ENCODE measurements around the gene PTPRN2. TPM values are rescaled to one million over a fixed set of nuclear protein-coding genes. Genes with fewer than 3 reads are reported as not detected.

The PTPRN2 gene
- polyA plus RNA-seq, 1 donor from 2014 or later: 1.6 TPM

DNA sequence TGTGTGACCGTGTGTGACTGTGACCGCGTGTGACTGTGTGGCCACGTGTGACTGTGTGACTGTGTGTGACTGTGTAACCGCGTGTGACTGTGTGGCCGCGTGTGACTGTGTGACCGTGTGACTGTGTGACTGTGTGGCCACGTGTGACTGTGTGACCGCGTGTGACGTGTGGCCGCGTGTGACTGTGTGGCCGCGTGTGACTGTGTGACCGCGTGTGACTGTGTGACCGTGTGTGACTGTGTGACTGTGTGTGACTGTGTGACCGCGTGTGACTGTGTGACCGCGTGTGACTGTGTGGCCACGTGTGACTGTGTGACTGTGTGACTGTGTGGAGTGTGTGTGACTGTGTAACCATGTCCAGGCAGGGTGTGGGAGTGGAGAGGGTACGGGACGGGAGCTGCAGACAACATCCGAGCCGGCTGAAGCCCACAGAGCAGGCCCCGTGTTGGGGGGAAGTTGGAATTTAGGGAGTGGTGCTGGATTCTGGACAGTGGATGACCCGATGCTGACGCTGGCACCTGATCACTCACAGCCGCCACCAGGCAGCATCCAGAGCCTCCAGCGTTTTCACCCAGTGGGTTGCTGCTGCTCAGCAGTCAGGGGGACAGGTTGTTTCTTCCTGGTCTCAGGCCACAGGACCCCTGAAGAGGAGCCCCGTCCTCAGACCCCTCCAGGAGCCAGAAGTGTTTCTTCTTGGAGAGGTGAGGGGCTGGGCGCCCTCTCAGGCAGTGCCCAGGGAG is 747.3 kb downstream of the PTPRN2 start:
- H3K9me3 Mint-ChIP-seq: no peaks in the 10 kb centered on the region

DNA sequence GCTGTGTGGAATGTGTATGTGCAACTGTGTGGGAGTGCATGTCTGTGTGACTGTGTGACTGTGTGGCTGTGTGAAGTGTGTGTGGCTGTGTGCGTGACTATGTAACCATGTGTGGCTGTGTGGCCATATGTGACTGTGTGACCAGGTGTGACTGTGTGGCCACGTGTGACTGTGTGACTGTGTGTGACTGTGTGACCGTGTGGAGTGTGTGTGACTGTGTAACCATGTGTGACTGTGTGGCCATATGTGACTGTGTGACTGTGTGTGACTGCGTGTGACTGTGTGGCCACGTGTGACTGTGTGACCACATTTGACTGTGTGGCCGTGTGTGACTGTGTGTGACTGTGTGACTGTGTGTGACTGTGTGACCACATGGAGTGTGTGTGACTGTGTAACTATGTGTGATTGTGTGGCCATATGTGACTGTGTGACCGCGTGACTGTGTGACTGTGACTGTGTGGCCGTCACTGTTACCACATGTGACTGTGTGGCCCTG is 747.9 kb downstream of the PTPRN2 start:
- H3K36me3 Mint-ChIP-seq: no peaks in the 10 kb centered on the region
- no peaks in the 10 kb centered on the region for H3K4me1 Mint-ChIP-seq
- H3K27me3 Mint-ChIP-seq: no peaks in the 10 kb centered on the region
- H3K9me3 Mint-ChIP-seq: no peaks in the 10 kb centered on the region
- H3K27ac Mint-ChIP-seq: no peak overlapping the region
- H3K4me3 Mint-ChIP-seq: no peak overlapping the region

More for the DNA sequence above, 747.3 kb downstream of the PTPRN2 start:
- Mint-ChIP-seq H3K4me1 (no peaks in the 10 kb centered on the region), H3K36me3 (no peaks in the 10 kb centered on the region), H3K27ac (no peak overlapping the region), H3K4me3 (no peak overlapping the region), H3K27me3 (no peaks in the 10 kb centered on the region)

DNA sequence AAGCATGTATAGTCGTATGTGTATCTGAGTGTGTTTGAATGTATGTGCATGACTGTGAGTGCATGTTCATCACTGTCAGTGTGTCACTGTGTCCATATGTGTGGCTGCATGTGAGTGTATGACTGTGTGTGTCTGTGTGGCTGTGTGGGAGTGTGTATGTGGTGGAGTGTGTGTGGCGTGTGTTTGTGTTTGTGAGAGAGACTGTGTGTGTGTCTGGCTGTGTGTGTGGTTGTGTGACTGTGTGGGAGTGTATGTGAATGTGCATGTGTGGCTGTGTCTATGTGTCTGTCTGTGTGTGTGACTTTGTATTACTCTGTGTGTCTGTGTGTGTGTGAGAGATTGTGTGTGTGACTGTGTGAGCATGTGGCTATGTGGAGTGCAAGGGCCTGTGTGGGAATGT is 748.4 kb downstream of the PTPRN2 start:
- Mint-ChIP-seq H3K27ac (no peak overlapping the region), H3K4me3 (no peak overlapping the region), H3K27me3 (no peaks in the 10 kb centered on the region), H3K4me1 (no peaks in the 10 kb centered on the region), H3K9me3 (no peaks in the 10 kb centered on the region), H3K36me3 (no peaks in the 10 kb centered on the region)

DNA sequence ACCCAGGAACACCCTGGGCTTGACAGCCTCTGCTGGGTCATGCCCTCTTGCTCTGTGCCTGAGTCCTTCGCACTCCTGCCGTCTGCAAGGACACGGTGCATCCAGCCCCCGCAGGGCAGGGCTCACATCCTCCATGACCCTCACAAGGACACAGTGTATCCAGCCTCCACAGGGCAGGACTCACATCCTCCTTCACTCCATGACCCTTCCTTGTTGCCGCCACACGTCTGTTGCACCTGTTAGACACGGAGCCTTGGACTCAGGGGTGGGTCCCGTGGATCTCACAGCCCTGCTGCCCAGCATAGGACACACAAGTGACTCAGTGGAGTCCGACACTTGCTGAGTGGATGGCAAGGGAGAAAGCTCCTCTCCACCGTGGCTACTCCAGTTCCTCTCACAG is 750.1 kb downstream of the PTPRN2 start:
- H3K4me1 Mint-ChIP-seq: no peaks in the 10 kb centered on the region
- no peak overlapping the region for H3K27ac Mint-ChIP-seq
- no peak overlapping the region for H3K4me3 Mint-ChIP-seq
- H3K27me3 Mint-ChIP-seq: no peaks in the 10 kb centered on the region
- H3K9me3 Mint-ChIP-seq: no peaks in the 10 kb centered on the region
- H3K36me3 Mint-ChIP-seq: no peaks in the 10 kb centered on the region

DNA sequence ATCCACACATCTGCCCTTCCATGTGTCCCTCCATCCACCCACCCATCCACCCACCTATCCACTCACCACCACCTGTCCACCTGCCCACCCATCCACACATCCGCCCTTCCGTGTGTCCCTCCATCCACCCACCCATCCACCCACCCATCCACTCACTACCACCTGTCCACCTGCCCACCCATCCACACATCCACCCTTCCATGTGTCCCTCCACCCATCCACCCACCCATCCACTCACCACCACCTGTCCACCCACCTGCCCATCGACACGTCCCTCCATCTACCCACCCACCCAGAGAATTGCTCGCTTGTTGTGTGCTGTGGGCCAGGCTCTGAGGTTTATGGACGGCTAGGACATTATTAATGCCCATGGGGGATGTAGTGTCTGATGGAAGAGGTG is 750.6 kb downstream of the PTPRN2 start:
- Mint-ChIP-seq H3K27me3 (no peaks in the 10 kb centered on the region), H3K4me1 (no peaks in the 10 kb centered on the region), H3K9me3 (no peaks in the 10 kb centered on the region), H3K27ac (no peak overlapping the region), H3K36me3 (no peaks in the 10 kb centered on the region), H3K4me3 (no peak overlapping the region)

DNA sequence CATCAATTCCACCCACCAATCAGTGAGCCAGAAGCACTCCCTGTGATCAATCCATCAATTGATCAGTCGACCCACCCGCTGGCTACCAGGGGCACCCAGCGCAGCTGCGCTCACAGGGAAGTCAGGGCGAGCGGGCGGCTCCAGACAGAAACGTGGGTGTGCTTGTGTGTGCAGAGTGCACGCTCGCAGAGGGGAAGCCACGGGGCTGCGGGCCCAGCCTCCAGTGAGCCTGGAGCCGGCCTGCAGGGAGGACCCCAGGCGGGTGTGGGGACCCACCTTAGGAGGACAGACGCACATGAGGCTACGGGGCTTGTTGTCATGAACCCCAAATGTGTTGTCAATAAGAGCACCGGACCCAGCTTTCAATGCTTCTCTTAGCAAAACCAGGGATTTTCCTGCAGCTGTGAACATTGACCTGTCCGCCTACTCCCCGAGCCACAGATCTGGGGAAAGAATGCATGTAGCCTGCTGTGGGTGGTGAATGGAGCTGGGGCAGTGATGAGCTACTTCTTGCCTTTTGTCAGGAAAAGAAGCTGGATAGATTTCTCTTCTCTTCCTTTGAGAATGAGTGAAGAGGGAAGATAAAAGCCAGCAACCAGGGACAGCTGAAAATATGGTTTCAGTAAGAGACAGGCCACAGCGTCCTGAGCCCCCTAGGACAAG is 753.0 kb downstream of the PTPRN2 start:
- Mint-ChIP-seq H3K27me3 (no peaks in the 10 kb centered on the region), H3K27ac (no peak overlapping the region), H3K9me3 (no peaks in the 10 kb centered on the region), H3K4me3 (no peak overlapping the region), H3K4me1 (no peaks in the 10 kb centered on the region), H3K36me3 (peaks cover 2% of the 10 kb centered on the region)

DNA sequence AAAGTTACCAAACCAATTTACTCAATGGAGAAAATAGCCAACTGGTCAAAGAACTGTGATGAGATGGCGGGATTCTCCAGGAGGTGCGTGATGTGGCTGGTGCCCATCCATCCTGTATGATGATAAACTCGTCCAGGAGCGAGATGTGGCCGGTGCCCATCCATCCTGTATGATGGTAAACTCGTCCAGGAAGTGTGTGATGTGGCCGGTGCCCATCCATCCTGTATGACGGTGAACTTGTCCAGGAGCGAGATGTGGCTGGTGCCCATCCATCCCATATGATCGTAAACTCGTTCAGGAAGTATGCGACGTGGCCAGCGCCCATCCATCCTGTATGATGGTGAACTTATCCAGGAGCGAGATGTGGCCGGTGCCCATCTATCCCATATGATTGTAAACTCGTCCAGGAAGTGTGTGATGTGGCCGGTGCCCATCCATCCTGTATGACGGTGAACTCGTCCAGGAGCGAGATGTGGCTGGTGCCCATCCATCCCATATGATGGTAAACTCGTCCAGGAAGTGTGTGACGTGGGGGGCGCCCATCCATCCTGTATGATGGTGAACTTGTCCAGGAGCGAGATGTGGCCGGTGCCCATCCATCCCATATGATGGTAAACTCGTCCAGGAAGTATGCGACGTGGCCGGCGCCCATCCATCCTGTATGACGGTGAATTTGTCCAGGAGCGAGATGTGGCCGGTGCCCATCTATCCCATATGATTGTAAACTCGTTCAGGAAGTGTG is 754.6 kb downstream of the PTPRN2 start:
- Mint-ChIP-seq H3K9me3 (no peaks in the 10 kb centered on the region), H3K4me1 (no peaks in the 10 kb centered on the region), H3K36me3 (peaks cover 2% of the 10 kb centered on the region), H3K4me3 (no peak overlapping the region), H3K27me3 (no peaks in the 10 kb centered on the region), H3K27ac (no peak overlapping the region)

DNA sequence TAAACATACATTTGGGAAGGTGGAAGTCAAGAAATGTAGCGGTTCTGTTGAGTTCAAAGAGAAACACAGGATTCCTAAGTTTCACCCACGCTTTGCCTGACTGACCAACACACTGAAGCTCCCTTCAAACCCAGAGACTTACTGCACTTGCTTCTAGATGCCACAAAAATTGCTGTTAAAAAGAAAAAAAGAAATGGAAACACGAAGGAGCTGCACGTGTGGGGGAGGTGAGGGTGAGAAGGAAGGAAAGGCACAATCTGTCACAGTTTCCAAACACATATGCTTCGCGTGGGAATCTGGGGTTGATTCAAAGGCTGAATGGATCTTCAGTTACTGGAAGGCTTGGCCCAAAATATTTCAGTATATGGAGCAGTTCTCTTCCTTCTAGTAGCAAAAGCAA is 755.2 kb downstream of the PTPRN2 start:
- Mint-ChIP-seq H3K9me3 (no peaks in the 10 kb centered on the region), H3K36me3 (peaks cover 2% of the 10 kb centered on the region), H3K27me3 (no peaks in the 10 kb centered on the region), H3K4me1 (no peaks in the 10 kb centered on the region), H3K27ac (no peak overlapping the region), H3K4me3 (no peak overlapping the region)

DNA sequence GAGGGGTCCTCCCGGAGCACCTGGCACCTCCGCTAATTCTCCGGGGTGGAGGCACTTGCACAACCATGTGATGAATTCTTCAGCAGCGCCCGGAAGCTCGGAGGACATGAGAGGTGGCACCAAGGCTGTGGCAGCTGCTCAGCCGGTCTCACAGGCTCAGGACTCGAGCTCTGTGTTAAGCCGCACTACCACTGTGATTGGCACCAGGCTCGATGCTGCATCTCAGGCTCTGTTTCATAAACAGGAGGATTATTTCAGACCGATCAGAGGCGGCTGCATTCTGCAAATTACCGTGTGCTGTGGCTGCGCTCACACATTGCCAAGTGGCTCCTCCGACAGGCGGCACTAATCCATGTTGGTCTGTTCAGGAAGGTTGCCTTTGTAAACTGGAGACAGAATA is 755.6 kb downstream of the PTPRN2 start:
- Mint-ChIP-seq H3K9me3 (no peaks in the 10 kb centered on the region), H3K4me1 (no peaks in the 10 kb centered on the region), H3K27ac (peak overlapping the region in 1 of 3 donors; percentile 50), H3K36me3 (peaks cover 2% of the 10 kb centered on the region), H3K27me3 (no peaks in the 10 kb centered on the region), H3K4me3 (no peak overlapping the region)

DNA sequence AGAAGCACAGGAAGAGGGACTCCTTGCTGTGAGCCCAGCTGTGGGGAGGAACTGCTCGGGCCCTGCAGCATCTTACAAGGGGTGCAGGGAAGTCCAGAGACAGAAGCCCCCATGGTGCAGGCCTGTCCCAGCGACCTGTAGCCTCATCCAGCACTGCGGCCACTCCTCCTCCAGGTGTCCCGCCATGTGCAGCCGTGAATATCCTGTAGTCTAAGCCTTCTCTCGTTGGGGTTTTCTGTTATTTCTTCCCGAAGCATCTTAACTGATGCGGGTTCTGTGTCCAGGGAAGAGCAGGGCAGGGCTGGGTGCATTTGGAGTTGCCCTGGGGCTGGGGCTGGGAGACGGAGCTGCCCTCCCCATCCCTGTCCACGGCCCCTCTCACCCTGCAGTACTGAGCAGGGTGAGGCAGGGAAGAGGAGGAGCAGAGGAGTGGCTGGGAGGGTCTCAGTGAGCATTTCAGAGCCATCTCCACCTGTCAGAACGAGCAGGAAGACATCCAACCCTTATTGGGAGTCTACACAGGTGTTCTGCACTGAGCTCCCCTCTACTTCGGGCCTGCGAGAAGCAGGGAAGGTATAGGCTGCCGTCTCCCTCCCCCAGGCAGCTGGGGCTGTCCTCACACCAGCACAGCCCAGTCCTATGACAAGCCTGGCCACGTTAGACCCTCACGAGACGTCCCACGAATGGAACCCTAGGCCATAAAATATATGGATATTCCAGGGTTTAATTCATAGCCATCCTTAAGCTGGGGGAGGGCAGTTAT is 756.3 kb downstream of the PTPRN2 start:
- Mint-ChIP-seq H3K27me3 (no peaks in the 10 kb centered on the region), H3K4me1 (no peaks in the 10 kb centered on the region), H3K9me3 (no peaks in the 10 kb centered on the region), H3K36me3 (peaks cover 2% of the 10 kb centered on the region), H3K4me3 (no peak overlapping the region), H3K27ac (peak overlapping the region in 1 of 3 donors; percentile 51)

DNA sequence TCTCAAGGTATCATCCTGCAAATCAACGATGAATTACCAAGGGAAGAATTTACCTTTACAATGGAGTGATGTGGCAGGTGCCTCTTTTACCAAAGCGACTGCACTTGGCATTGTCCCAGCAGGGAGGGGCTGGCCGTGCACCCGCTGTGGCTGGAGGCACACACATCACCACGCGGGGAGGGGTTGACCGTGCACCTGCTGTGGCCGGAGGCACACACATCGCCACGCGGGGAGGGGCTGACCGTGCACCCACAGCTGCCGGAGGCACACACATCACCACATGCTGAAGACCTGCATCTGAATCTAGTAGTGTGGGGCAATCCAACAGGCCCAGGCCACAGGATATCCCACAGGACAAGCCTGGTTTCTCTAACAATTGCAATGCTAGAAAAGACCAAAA is 757.3 kb downstream of the PTPRN2 start:
- Mint-ChIP-seq H3K9me3 (no peaks in the 10 kb centered on the region), H3K4me1 (no peaks in the 10 kb centered on the region), H3K4me3 (no peak overlapping the region), H3K27me3 (no peaks in the 10 kb centered on the region), H3K36me3 (peaks cover 2% of the 10 kb centered on the region), H3K27ac (no peak overlapping the region)

DNA sequence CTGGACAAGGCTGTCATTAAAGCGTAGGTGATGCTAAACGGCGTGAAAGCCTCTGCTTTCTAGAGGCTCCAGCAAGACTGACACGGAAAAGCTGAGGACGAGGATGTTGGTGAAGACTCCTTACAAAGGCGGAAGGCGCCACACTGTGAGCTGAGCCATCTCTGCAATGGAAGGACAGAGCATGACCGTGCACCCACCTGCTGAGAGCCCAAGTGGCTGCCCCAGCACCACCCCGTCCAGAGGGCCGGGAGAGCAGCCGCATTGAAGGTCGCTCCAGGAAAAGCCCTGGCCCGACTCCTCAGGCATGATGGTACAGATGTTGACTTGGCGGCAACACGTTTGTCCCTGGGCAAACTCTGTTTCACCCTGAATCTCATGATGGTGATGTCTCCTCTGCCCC is 758.1 kb downstream of the PTPRN2 start:
- H3K27ac Mint-ChIP-seq: no peak overlapping the region
- H3K4me1 Mint-ChIP-seq: no peaks in the 10 kb centered on the region
- H3K36me3 Mint-ChIP-seq: peaks cover 2% of the 10 kb centered on the region
- no peaks in the 10 kb centered on the region for H3K27me3 Mint-ChIP-seq
- H3K4me3 Mint-ChIP-seq: peak overlapping the region in 1 of 4 donors; percentile 47
- no peaks in the 10 kb centered on the region for H3K9me3 Mint-ChIP-seq

DNA sequence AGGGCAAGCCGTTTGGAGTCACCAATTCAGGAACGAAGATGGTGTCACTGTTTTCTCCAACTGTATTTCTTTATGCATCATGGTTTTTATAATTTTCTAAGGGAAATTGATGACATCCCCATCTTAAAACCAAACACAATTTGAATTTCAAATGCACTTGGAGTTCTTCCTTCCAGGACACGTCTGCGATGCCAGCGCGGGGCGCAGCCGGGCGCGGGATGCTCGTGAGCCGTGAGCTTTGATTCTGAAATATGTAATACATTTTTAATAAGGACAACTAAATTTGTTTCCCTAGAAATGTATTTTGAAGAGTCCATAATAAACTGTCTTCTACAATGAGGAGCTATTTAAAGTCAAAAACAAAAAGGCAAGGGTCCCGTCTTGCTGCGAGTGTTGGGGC is 758.7 kb downstream of the PTPRN2 start:
- H3K27ac Mint-ChIP-seq: no peak overlapping the region
- H3K4me3 Mint-ChIP-seq: no peak overlapping the region
- no peaks in the 10 kb centered on the region for H3K27me3 Mint-ChIP-seq
- no peaks in the 10 kb centered on the region for H3K9me3 Mint-ChIP-seq
- H3K4me1 Mint-ChIP-seq: no peaks in the 10 kb centered on the region
- peaks cover 2% of the 10 kb centered on the region for H3K36me3 Mint-ChIP-seq

DNA sequence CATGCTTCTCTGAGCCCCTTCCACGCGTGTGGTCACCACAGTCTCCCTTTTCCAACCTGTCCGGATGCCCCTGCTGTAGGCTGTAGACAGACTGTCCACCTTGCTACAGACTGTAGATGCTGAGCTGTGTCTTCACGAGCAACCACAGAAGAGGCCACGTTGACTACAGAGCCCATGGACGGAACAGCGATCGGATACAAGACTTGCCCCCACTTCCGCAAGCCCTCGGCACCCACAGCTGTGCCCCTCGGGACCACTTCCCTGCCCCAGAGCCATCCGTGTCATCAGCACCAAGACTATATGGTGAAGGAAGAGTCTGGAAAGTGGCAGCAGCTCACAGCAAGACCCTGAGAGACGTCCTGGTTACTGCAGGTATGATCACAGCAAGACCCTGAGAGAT is 759.4 kb downstream of the PTPRN2 start:
- no peak overlapping the region for H3K4me3 Mint-ChIP-seq
- H3K9me3 Mint-ChIP-seq: no peaks in the 10 kb centered on the region
- H3K27me3 Mint-ChIP-seq: no peaks in the 10 kb centered on the region
- peaks cover 2% of the 10 kb centered on the region for H3K36me3 Mint-ChIP-seq
- H3K27ac Mint-ChIP-seq: no peak overlapping the region
- H3K4me1 Mint-ChIP-seq: no peaks in the 10 kb centered on the region

DNA sequence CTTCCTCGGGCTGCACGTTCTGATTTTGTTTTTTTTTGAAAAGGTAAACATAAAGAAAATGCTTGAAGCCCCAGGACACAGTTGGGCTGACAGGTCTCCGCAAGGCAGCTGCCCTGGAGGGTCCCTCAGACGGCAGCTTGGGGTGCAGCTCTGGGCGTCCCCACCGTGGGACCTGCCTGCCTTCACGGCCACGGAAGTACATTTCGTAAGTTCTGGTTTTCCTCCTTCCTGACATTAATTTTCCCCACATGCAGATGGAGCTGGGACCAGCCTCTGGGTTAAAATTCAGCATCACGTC is 759.8 kb downstream of the PTPRN2 start:
- H3K4me3 Mint-ChIP-seq: no peak overlapping the region
- H3K4me1 Mint-ChIP-seq: no peaks in the 10 kb centered on the region
- H3K36me3 Mint-ChIP-seq: peaks cover 2% of the 10 kb centered on the region

More for the DNA sequence above, 759.8 kb downstream of the PTPRN2 start:
- H3K27ac Mint-ChIP-seq: no peak overlapping the region
- H3K27me3 Mint-ChIP-seq: no peaks in the 10 kb centered on the region
- H3K9me3 Mint-ChIP-seq: no peaks in the 10 kb centered on the region
